HPDE6-E6E7 (cell line): ENCODE data around the gene EPHA6.

Experiments
- DNase-seq: peaks from one replicate; pipeline ENCODE4 v3.0.0; 2011; ENCODE audit warnings: missing footprints; ENCODE audit errors: extremely low spot score

EPHA6 gene

DNA sequence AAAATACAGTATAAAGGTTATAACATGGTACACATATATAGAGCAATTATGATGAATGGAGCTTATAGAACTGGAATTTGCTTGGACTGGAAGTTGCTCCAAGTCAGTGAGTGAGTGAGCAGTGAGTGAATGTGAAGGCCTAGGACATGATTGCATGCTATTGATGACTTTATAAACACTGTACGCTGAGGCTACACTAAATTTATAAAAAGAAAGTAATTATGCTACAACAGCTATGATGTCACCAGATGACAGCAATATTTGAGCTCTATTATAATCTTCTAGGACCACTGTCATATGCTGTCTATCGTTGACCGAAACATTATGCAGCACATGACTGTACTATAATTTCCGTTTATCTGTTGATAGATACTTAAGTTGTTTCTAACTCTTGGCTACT is 463.3 kb downstream of the EPHA6 start:
- DNase-seq, result no peak

- DNase-seq, result no peak
Measured at GRCh38 chr3:97278506-97278905, 464.1 kb downstream of the EPHA6 start.

GRCh38 chr3:97291901-97292300 is 477.5 kb downstream of the EPHA6 start:
- no peak for DNase-seq

DNA sequence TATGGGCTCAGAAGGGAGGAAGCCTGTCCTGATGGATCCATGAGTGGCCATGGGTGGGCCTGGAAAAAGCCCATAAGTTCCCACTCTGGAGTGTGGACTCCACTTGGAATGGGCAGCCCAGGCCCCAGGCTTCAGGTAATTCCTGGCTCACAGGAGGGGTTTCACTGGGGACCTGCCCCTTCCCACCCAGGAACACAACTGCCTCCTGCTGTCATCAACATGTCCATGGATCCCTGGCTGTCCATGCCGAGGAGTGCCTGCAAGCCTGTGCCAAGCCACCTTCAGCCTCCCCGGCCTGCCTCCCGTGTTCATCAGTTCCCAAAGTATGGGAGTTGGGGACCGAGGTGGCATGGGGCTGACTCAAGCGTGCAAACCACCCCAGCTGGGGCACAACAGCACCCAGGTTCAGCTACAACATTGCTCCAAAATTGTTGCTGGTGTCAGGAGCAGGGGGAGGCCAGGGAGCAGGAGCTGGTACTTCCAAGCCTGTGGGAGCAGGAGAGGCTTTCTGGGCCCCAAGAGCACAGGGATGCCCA is 479.3 kb downstream of the EPHA6 start:
- no peak for DNase-seq

- no peak for DNase-seq
Measured at GRCh38 chr3:97297032-97297431, 482.6 kb downstream of the EPHA6 start.

GRCh38 chr3:97301114-97301513 is 486.7 kb downstream of the EPHA6 start:
- DNase-seq, result no peak

DNA sequence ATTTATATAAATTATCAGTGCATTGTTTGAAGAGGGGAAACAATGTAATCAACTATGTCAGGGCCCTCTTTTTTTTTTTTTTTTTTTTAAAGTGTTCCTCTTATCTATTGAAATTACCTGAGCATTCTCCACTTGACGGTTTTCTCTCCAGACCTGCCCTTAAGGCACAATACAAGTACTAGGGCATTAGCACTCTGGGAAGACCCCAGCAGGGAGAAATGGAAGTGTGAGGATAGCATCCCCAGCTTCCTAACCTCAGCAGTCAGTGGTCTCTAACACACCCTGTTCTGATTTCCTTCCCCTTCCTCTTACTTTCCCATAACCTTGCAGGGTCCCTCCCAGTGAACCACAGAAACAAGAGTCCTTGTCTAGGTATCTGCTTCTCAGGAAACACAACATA is 491.8 kb downstream of the EPHA6 start:
- no peak for DNase-seq

DNA sequence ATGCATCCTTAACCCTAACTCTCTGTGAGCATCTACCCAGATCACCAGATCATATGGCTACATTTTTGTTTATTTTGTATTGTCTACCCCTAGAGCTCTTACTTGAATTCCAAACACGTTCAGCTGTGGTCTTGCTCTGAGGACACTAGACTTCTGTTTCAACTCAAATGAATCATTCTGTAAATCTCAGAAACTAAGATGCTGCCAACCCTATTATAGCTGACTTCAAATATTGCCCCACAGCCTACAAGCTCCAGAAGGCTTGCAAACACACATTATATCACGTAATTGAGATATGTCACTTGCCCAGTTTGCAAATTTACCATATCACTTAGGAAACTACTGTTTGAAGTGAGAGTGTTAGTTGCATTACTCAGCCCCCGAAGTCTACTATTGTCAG is 524.0 kb downstream of the EPHA6 start:
- no peak for DNase-seq

DNA sequence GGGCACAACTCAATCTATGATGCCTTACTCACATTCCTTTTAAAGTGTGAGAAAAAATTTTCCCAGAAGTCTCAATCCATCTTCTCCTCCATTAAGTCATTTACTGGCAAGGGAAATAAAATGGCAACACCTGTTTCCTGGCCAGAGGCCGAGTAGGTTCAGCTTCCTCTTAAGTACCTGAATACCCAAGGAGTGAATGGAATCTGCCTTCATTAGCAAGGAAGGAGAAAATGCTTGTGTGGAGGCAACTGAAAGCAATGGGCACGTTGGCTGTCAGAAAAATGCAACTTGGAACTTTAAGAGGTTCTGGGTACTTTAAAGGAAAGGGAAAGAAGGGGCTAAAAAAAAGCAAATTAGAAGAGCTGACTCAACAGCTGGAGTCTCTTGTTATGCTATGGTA is 526.5 kb downstream of the EPHA6 start:
- no peak for DNase-seq

GRCh38 chr3:97347780-97348179 is 533.4 kb downstream of the EPHA6 start:
- no peak for DNase-seq

- no peak for DNase-seq
Measured at GRCh38 chr3:97350971-97351370, 536.6 kb downstream of the EPHA6 start.

- no peak for DNase-seq
Measured at GRCh38 chr3:97353176-97353575, 538.8 kb downstream of the EPHA6 start.

DNA sequence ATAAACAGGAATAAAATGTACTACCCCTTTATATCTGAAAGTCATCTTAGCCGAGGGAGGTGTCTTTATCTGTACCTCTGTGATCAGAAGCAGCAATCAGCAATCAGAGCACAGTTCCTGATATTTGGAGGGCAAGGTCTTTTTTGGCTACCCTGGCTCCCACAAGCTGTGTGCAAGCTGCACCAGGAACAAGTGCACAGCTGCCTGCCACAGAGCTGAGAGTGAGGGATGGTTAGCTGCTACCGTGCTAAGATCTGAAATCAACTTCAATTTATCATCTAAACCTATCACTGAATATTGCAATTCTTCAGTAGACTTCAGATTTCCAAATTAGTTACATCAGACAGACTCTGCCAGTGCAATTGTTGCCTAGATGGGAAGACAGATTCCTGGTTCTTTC is 545.6 kb downstream of the EPHA6 start:
- no peak for DNase-seq

DNA sequence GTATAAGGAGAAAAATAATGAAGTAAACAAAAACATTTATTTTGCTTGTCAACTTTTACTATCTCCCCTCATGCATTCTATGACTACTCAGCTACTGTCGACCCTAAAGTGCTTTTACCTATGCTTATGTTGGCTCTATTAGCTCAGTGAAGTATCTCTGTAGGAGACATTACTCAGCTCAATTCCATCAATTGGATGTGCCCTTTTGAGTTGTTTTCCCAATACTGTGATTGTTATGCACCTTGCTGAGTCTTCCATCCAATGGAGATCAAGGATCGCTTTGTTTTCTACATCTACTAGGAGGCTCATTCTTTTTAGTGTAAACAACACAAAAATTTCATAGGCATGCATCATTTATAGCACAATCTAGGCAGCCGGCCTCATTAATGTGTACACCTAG is 546.4 kb downstream of the EPHA6 start:
- DNase-seq, result no peak

- no peak for DNase-seq
Measured at GRCh38 chr3:97384583-97384982, 570.2 kb downstream of the EPHA6 start.

- DNase-seq, result no peak
Measured at GRCh38 chr3:97388774-97389173, 574.4 kb downstream of the EPHA6 start.

- no peak for DNase-seq
Measured at GRCh38 chr3:97389936-97390335, 575.5 kb downstream of the EPHA6 start.

DNA sequence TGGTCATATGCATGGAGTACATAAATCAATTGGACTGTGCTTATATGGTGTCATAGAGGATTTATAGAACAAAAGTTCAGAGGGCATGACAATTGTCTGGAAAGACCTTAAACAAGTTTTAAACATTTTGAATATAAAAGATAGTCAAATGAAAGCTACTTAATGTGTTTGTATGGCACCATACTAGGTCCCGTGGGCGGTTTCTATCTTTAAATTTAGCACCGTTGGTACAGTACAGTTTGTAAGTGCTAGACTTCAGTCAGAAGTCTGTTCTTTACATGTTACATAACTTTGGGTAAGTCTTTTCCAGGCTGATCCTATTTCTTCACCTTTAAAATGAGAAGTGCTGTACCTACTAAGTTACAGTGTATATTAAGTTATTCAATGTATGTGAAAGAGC is 576.8 kb downstream of the EPHA6 start:
- DNase-seq, result no peak

DNA sequence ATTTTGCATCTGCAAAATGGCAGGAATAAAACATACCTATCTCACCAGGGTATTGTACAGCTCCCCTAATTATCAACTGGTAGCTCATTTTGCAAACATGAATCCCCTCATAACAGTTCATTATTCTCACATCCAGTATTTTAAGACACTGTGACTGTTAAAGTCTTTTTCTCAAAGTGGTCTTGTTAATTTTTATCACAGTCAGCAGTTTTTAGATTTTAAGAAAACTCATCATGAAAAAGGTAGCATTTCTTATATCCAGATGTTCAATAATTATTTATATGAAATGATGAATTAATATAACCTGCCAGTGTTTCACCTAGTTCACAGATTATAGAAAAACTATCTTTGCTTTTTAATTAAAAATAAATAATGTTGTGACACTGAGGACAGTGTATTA is 595.2 kb downstream of the EPHA6 start:
- no peak for DNase-seq

DNA sequence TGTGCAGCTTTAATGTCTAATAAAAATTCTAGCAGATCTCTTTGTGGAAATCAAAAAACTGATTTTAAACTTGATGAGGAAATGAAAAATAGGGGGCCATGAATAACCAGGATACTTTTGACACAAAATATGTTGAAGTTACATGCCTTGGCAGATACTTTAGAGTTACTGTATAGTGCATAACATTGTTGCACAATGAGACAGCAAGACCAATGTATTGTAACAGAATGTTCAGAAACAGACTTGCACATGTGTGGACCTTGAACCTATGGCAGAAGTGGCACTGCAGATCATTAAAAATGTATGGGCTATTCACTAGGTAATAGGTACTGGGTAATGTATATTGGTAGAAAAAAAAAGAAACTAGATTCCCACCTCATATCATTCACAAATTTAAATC is 607.2 kb downstream of the EPHA6 start:
- no peak for DNase-seq

- DNase-seq, result no peak
Measured at GRCh38 chr3:97425002-97425401, 610.6 kb downstream of the EPHA6 start.

DNA sequence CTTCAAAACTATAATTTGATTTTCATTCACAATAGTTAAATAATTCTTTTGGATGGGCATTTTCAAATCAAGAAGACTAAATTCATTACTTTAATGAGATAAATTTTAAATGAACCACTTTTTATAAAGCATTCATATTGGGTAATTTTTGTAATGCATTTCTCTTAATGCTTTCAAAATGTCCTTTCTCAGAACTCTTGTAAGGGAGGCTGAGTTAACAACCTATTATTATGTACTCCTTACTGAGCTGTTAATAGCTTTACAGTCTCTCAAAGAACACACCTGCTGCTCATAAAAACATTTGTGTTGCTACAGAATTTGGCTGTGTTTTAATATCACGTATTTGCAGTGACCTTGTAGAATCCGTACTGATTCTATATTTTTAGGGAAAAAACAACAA is 616.2 kb downstream of the EPHA6 start:
- DNase-seq, result no peak

- no peak for DNase-seq
Measured at GRCh38 chr3:97432914-97433313, 618.5 kb downstream of the EPHA6 start.

DNA sequence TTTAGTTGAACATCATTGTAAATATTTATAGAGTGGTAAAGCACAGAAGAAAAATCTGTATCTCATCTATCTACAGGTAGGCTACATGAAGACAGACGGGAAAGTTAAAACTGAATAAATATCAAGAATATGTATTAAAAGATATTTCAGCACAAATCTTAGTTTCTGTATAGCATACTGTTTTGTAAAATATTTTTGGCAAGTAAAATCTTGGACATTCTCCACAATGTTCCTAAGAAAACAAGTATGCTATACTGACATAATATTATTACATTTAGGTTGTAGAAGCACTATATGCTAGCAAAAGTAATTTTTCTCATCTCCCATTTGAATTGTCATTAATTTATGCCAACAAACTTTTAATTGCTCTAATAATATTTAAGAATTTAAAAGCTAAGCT is 623.7 kb downstream of the EPHA6 start:
- no peak for DNase-seq

DNA sequence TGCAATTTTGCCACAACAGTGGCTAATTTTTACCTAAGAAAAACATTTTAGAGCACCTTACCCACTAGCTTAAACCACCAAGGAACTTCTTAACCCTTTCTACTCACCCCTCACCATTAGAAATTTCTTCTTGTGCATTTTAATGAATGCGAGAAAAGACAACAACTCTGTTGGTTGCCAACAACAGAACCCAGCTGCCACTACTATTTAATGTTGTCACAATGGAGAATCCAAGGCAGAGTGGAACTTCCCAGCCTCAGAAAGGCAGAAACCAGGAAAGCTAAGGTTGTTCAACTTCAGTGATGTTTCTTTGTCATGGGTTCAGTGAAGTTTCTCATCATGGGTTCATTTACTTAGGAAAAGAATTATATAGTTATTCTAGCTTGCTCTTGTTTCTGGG is 625.0 kb downstream of the EPHA6 start:
- no peak for DNase-seq
